ENCODE measurements around the gene ATG9A. TPM values are rescaled to one million over a fixed set of nuclear protein-coding genes. Genes with fewer than 3 reads are reported as not detected.
"Not testable (repeated sequence)": the region's sequence is repeated elsewhere in the genome, so short reads cannot be mapped to it uniquely, and the experiment has no call there.

Gene ATG9A
- polyA plus RNA-seq, 1 experiment = 84.3 TPM

- TF ChIP-seq, protein P1, sequence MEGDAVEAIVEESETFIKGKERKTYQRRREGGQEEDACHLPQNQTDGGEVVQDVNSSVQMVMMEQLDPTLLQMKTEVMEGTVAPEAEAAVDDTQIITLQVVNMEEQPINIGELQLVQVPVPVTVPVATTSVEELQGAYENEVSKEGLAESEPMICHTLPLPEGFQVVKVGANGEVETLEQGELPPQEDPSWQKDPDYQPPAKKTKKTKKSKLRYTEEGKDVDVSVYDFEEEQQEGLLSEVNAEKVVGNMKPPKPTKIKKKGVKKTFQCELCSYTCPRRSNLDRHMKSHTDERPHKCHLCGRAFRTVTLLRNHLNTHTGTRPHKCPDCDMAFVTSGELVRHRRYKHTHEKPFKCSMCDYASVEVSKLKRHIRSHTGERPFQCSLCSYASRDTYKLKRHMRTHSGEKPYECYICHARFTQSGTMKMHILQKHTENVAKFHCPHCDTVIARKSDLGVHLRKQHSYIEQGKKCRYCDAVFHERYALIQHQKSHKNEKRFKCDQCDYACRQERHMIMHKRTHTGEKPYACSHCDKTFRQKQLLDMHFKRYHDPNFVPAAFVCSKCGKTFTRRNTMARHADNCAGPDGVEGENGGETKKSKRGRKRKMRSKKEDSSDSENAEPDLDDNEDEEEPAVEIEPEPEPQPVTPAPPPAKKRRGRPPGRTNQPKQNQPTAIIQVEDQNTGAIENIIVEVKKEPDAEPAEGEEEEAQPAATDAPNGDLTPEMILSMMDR (IDR thresholded peaks at IDR 0.05; ENCODE audit: low read depth, low read length) = no peak
- no peak for DNase-seq (ENCODE audit: low read depth, low spot score)
- POLR2A ChIA-PET = interaction anchor here (0.7 kb wide), 1 partner anchor 179 kb away, joined by 3 read pairs; no protein-coding TSS in a partner anchor
- CTCF ChIA-PET = interaction anchor here (1.4 kb wide), 1 partner anchor 90 kb away, joined by 3 read pairs; no protein-coding TSS in a partner anchor
- Histone ChIP-seq H3K4me3 (ENCODE audit: low read depth, low read length) (no peak overlapping the region), H3K27ac (ENCODE audit: low read depth, low read length) (no peak overlapping the region), H3K9me3 (ENCODE audit: control insufficient read depth, insufficient read depth, low read length) (peaks cover 3% of the 10 kb centered on the region), H3K27me3 (ENCODE audit: control insufficient read depth, insufficient read depth, low read length) (no peaks in the 10 kb centered on the region)
Observed at GRCh38 chr2:219205165-219205538, 24.3 kb downstream of the ATG9A start.

DNA sequence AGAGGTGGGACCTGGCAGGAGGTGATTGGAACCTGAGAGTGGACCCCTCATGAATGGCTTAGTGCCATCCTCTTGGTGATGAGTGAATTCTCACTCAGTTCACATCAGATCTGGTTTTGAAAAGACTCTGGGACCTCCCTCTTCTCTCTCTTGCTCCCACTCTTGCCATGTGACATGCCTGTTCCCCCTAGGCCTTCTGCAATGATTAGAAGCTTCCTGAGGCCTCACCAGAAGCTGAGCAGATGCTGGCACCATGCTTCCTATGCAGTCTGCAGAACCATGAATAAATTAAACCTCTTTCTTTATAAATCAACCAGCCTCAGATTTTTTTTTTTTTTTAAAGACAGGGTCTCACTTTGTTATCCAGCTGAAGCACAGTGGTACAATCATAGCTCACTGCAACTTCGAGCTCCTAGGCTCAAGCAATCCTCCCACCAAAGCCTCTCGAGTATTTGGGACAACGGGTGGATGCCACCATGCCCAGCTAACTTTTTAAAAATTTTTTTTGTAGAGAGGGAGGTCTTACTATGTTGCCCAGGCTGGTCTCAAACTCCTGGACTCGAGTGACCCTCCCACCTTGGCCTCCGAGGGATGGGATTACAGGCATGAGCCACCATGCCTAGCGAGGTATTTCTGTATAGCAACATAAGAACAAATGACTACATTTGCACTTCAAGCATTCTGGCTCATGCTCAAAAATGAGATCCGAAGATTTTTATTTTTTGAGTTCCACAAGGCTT lies 24.8 kb downstream of the ATG9A start:
- Histone ChIP-seq H3K27ac (ENCODE audit: low read depth, low read length) (no peak overlapping the region), H3K9me3 (ENCODE audit: control insufficient read depth, insufficient read depth, low read length) (peaks cover 3% of the 10 kb centered on the region), H3K27me3 (ENCODE audit: control insufficient read depth, insufficient read depth, low read length) (no peaks in the 10 kb centered on the region), H3K4me3 (ENCODE audit: low read depth, low read length) (no peak overlapping the region)
- ChIA-PET POLR2A (interaction anchor here (0.7 kb wide), 1 partner anchor 178 kb away, joined by 3 read pairs; no protein-coding TSS in a partner anchor), CTCF (no interaction called here)
- DNase-seq (ENCODE audit: low read depth, low spot score) = no peak
- TF ChIP-seq, protein P1 (IDR thresholded peaks at IDR 0.05; ENCODE audit: low read depth, low read length) = no peak

- POLR2A ChIA-PET = interaction anchor here (0.6 kb wide), 1 partner anchor 430 kb away, joined by 3 read pairs; no protein-coding TSS in a partner anchor
- H3K27me3 ChIP-seq (ENCODE audit: control insufficient read depth, insufficient read depth, low read length); CTCF ChIA-PET; H3K27ac ChIP-seq (ENCODE audit: low read depth, low read length); H3K9me3 ChIP-seq (ENCODE audit: control insufficient read depth, insufficient read depth, low read length); H3K4me3 ChIP-seq (ENCODE audit: low read depth, low read length); DNase-seq (ENCODE audit: low read depth, low spot score): not testable (repeated sequence)
Observed at GRCh38 chr2:219201331-219201730, 28.1 kb downstream of the ATG9A start.

- CTCF ChIA-PET; H3K27ac ChIP-seq (ENCODE audit: low read depth, low read length); H3K27me3 ChIP-seq (ENCODE audit: control insufficient read depth, insufficient read depth, low read length); H3K9me3 ChIP-seq (ENCODE audit: control insufficient read depth, insufficient read depth, low read length); POLR2A ChIA-PET; H3K4me3 ChIP-seq (ENCODE audit: low read depth, low read length); DNase-seq (ENCODE audit: low read depth, low spot score): not testable (repeated sequence)
Observed at GRCh38 chr2:219200502-219201326, 28.7 kb downstream of the ATG9A start.

DNA sequence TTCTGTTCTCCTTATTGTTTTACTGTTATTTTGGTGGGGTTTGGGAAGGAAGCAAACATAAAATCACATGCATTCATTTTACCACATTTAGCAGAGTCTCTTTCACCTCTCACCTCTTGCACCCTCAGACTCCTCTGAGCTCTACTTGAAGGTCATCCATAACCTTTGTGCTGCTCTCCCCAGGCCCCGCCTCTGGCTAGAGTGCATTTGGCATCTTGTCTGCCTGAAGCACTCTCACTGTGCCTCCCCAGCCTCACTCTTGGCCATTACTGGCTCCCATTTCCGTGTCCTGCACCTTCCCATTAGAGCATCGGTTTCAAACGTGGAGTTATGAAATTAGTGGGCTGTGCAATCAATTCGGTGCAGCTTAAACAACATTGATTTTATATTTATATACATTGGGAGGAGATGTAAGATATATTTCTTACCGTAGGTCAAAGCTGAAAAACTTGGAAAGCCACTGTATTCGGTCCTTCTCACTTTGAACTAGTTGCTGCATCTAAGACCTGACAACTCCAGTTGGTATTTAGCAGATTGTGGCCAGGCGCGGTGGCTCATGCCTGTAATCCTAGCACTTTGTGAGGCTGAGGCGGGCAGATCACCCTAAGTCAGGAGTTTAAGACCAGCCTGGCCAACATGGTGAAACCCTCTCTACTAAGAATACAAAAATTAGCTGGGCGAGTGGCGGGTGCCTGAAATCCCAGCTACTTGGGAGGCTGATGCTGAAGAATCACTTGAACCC lies 29.8 kb downstream of the ATG9A start:
- peaks cover 3% of the 10 kb centered on the region for H3K9me3 ChIP-seq (ENCODE audit: control insufficient read depth, insufficient read depth, low read length)
- no peak for DNase-seq (ENCODE audit: low read depth, low spot score)
- POLR2A ChIA-PET = no interaction called here
- H3K4me3 ChIP-seq (ENCODE audit: low read depth, low read length) = no peak overlapping the region
- H3K27me3 ChIP-seq (ENCODE audit: control insufficient read depth, insufficient read depth, low read length) = no peaks in the 10 kb centered on the region
- CTCF ChIA-PET = interaction anchor here (0.7 kb wide), 1 partner anchor 141 kb away, joined by 3 read pairs; no protein-coding TSS in a partner anchor
- no peak overlapping the region for H3K27ac ChIP-seq (ENCODE audit: low read depth, low read length)
- TF ChIP-seq, protein P1 (IDR thresholded peaks at IDR 0.05; ENCODE audit: low read depth, low read length) = no peak

Data from AG04450 (cell line).